ENCODE measurements around the gene PRSS2.

The PRSS2 gene

DNA sequence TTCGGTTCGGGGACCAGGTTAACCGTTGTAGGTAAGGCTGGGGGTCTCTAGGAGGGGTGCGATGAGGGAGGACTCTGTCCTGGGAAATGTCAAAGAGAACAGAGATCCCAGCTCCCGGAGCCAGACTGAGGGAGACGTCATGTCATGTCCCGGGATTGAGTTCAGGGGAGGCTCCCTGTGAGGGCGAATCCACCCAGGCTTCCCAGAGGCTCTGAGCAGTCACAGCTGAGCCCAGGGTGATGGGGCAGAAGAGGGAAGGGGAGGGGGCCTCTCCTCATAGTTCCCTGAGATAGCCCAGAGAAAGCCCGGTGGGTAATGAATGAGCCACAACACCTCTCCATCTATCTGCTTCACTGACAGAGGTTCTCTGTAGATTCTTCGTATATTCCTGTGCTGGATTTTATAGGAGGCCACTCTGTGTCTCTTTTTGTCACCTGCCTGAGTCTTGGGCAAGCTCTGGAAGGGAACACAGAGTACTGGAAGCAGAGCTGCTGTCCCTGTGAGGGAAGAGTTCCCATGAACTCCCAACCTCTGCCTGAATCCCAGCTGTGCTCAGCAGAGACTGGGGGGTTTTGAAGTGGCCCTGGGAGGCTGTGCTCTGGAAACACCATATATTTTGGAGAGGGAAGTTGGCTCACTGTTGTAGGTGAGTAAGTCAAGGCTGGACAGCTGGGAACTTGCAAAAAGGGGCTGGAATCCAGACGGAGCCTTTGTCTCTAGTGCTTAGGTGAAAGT lies 16.4 kb downstream of the PRSS2 start:
- H3K27ac ChIP-seq, result no peak overlapping the region
- TF ChIP-seq ZFX (IDR thresholded peaks at IDR 0.05) (no peak), CTCF (conservative IDR thresholded peaks at IDR 0.05) (no peak)

GRCh38 chr7:142787783-142788182 lies 17.0 kb downstream of the PRSS2 start:
- TF ChIP-seq ZFX (IDR thresholded peaks at IDR 0.05), result no peak
- H3K27ac ChIP-seq, result no peak overlapping the region

DNA sequence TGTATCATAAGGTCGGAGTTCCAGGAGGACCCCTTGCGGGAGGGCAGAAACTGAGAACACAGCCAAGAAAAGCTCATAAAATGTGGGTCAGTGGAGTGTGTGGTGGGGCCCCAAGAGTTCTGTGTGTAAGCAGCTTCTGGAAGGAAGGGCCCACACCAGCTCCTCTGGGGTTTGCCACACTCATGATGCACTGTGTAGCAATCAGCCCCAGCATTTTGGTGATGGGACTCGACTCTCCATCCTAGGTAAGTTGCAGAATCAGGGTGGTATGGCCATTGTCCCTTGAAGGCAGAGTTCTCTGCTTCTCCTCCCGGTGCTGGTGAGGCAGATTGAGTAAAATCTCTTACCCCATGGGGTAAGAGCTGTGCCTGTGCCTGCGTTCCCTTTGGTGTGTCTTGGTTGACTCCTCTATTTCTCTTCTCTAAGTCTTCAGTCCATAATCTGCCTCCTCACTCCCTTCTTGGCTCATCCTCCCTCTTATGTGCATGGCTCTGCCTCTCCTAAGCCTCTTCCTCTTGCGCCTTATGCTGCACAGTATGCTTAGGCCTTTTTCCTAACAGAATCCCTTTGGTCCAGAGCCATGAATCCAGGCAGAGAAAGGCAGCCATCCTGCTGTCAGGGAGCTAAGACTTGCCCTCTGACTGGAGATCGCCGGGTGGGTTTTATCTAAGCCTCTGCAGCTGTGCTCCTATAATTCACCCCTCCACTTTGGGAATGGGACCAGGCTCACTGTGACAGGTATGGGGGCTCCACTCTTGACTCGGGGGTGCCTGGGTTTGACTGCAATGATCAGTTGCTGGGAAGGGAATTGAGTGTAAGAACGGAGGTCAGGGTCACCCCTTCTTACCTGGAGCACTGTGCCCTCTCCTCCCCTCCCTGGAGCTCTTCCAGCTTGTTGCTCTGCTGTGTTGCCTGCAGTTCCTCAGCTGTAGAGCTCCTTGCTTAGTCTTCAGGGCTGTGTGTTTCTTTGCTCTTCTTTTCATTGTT lies 17.8 kb downstream of the PRSS2 start:
- no peak for TF ChIP-seq CTCF (conservative IDR thresholded peaks at IDR 0.05)
- TF ChIP-seq ZFX (IDR thresholded peaks at IDR 0.05), result no peak
- H3K27ac ChIP-seq, result no peak overlapping the region

- TF ChIP-seq CTCF (conservative IDR thresholded peaks at IDR 0.05) (no peak), ZFX (IDR thresholded peaks at IDR 0.05) (no peak)
- no peak overlapping the region for H3K27ac ChIP-seq
These were observed 18.7 kb downstream of the PRSS2 start for GRCh38 chr7:142789441-142789840.

DNA sequence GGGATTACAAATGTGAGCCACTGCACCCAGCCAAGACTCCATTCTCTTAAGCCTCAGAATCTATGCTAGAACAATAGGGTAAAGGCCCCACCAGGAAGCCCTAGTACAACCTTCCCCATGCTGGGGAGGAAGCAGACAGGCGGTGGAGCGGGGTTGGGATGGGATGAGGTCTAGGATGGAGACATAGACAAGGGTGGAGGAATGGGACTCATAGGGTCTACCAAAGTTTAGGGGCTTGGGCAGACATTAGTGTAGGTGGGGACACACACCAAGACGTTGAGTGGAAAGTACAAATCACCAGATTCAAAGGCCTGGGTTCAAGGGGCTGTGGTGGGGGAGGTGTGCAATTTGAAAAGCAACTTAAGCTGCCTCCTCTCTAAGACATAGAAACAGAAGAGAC lies 19.3 kb downstream of the PRSS2 start:
- TF ChIP-seq CTCF (conservative IDR thresholded peaks at IDR 0.05), result no peak
- TF ChIP-seq ZFX (IDR thresholded peaks at IDR 0.05), result no peak

GRCh38 chr7:142790555-142790954 lies 19.8 kb downstream of the PRSS2 start:
- no peak overlapping the region for H3K27ac ChIP-seq
- TF ChIP-seq ZFX (IDR thresholded peaks at IDR 0.05) (no peak), CTCF (conservative IDR thresholded peaks at IDR 0.05) (no peak)

More for the DNA sequence above, 19.3 kb downstream of the PRSS2 start:
- no peak overlapping the region for H3K27ac ChIP-seq

DNA sequence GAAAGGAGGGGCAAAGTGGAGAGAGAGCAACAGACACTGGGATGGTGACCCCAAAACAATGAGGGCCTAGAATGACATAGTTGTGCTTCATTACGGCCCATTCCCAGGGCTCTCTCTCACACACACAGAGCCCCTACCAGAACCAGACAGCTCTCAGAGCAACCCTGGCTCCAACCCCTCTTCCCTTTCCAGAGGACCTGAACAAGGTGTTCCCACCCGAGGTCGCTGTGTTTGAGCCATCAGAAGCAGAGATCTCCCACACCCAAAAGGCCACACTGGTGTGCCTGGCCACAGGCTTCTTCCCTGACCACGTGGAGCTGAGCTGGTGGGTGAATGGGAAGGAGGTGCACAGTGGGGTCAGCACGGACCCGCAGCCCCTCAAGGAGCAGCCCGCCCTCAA lies 20.7 kb downstream of the PRSS2 start:
- H3K27ac ChIP-seq, result no peak overlapping the region
- TF ChIP-seq CTCF (conservative IDR thresholded peaks at IDR 0.05) (no peak), ZFX (IDR thresholded peaks at IDR 0.05) (no peak)

Data from C4-2B (cell line).